D721Med (cell line): ENCODE data around the gene DPM2.
A peak's percentile ranks its signal among the peaks of the same experiment; 100 is the strongest.

Experiments
- DNase-seq: peaks from one replicate; pipeline ENCODE4 v3.0.0; 2011; ENCODE audit warnings: low spot score; ENCODE audit not compliant: insufficient read length
- FAIRE-seq: peaks from 2 replicates; lab custom pipeline; 2011; peaks lifted over from hg19 to GRCh38; lab: Jason Lieb, UNC
- CTCF ChIP-seq: IDR thresholded peaks from 2 replicates; pipeline ENCODE4 v1.5.1; 2012; ENCODE audit warnings: mild to moderate bottlenecking, control low read depth; ENCODE audit not compliant: insufficient read depth; ENCODE audit errors: missing control alignments

DPM2 gene

DNA sequence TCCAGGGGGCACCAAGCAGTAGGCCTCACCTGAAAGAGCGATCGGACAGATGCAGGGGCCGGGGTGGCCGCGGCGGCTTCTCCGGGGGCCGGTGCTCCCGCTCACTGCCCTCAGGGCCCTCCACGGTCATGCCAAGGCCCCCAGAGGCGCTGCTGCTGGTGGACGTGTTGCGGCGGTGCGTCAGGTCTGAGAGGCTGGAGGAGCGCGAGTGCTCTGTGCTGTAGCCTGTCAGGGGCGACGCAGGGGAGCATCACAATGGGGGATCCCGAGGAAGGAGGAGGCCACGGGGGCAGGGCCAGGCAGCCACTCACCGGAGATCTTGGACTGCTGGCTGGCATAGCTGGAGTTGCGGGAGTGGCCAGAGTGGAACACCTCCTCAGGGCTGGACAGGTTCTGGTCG, 7.7 kb upstream of the DPM2 start:
- FAIRE-seq (no peak), DNase-seq (no peak)
- TF ChIP-seq CTCF, result no peak

DNA sequence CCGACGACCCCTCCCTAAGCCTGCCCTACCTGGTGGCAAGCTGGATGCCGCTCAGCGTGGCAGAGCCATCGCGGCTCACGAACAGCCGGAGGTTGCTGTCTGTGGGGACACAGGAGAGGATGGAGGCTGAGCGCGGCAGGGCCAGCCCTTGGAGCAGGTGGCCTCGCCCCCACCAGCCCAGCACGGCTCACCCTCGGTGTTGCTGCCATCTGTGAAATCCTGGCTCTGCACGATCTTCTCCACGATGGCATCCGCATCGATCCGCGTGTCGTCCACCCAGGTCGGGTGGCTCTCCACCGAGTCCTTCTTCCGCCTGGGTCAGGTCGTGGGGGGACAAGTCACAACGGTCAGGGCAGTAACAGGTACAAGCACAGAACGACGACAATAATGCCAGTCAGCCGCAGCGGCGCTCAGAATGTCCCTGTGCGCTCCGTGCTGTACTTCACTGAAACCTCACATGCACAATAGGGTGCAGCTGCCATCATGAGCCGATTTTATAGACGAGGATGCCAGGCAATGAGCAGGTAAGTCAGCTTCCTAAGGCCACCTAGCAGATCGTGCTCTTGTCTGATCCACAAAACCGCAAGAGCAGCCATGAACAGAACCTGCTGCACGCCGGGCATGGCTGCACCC, 7.0 kb upstream of the DPM2 start:
- no peak for FAIRE-seq
- DNase-seq, result no peak
- no peak for TF ChIP-seq CTCF

GRCh38 chr9:127943731-127944144, 6.1 kb upstream of the DPM2 start:
- FAIRE-seq (no peak), DNase-seq (peak; percentile 88)
- TF ChIP-seq CTCF, result peak; percentile 71

DNA sequence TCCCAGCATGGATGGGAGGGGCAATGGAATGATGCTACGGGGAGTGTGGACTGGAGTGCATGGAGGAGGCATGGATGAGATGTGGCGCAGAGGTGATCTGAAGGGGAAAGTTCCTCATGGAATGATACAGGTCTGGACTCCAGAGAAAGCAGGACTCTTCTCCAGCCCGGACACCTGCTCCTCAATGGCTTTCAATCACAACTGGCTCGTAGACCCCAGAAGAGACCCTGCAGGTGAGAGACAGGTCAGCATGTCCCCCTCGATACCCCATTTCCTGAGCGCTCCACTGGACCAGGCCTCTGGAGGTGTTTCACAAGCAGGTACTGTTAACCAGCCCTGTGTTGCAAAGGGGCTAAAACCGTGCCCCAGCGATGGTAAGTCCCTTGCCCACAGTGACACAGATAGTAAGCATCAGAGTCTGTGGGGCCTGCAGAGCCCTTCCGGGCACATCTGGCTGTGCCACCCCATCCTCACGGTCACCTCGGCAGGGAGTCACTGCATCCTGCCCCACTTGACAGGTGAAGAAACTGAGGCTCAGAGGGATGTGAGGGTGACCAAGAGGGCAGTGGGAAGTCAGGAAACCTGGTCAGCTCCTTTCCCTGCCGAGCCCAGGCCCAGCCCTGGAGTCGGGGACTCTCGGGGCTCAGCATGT, 5.5 kb upstream of the DPM2 start:
- FAIRE-seq, result no peak
- no peak for TF ChIP-seq CTCF
- DNase-seq, result no peak

DNA sequence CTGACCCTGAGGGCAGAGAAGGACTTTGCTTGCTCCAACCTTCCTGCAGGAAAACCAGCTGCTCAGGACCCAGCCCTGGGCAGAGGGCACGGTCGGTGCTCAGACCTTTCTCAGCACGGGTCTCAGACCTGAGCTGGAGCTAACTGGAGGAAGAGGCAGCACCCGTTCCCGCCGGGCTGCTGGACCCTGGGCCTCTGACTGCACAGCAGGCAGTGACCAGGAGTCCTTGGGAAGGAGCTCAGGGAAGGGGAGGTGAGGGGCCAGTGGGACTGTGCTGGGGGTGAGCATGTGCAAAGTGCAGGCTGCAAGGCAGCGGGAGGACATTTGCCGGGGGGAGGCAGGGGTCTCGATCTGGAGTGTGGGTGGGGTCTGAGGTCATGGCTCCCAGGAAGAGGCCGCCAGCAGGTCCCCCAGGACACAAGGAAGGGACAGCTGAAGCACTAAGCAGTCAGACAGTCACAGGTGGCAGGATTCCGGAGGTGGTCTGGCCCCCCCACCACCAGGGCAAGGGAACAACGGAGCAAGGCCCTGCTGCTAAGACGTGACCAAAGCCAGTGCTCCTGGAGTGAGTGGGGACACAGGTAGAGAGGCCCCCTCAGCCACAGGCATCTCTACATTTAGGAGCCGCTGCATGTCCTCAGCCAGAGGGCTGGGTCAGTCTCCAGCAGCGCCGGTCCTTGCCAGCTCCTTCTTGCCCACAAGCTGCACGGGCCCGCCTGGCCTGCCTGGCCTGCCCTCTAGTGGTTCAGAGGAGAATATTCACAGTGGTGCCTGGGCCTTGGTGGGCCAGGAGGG, 4.8 kb upstream of the DPM2 start:
- peak; percentile 88 for TF ChIP-seq CTCF
- FAIRE-seq (no peak), DNase-seq (peak; percentile 86)

GRCh38 chr9:127941961-127942215, 4.2 kb upstream of the DPM2 start:
- no peak for FAIRE-seq
- no peak for TF ChIP-seq CTCF
- DNase-seq, result no peak
